SK-N-SH (cell line): ENCODE results near the gene SCFD1. TPM values are rescaled to one million over a fixed set of nuclear protein-coding genes. Genes with fewer than 3 reads are reported as not detected.

ENCODE experiments used
- CTCF ChIA-PET: fragments of 300-600, 350-600 bp; formaldehyde crosslinking; extraction: SDS; loops from one replicate; lab custom pipeline; 2021; lab: Yijun Ruan, JAX
- POLR2A ChIA-PET: fragments of 350-600 bp; sonication (Branson Sonifier 250); formaldehyde crosslinking; extraction: SDS; loops from one replicate; lab custom pipeline; 2020; ENCODE audit warnings: antibody characterized with exemption, inconsistent platforms; lab: Yijun Ruan, JAX
- DNase-seq: peaks from one replicate; pipeline ENCODE4 v3.0.0; 2012
- H2AFZ ChIP-seq: fragments of 200-600 bp; sonication (generic); 2 replicates; pipeline ENCODE4 v1.8.1; 2016; ENCODE audit warnings: antibody characterized with exemption, mild to moderate bottlenecking, low read depth
- H3F3A ChIP-seq: fragments of 200-600 bp; sonication (generic); replicated peaks from 2 replicates; pipeline ENCODE3; 2016; ENCODE audit warnings: antibody characterized with exemption, mild to moderate bottlenecking; ENCODE audit not compliant: insufficient read depth
- H3K27ac ChIP-seq, 2 experiments: fragments of 200-500 bp in 1 of 2; fragments of 200-600 bp in 1 of 2; sonication (Bioruptor generic) in 1 of 2; sonication (generic), shearing (Covaris generic) in 1 of 2; 2 replicates each; pipeline versions ENCODE4 v1.5.1 to v1.6.1; 2014 to 2016; ENCODE audit warnings: low read depth in 2 of 2, inconsistent platforms in 1 of 2, low read length in 1 of 2, mild to moderate bottlenecking in 1 of 2, mixed read lengths in 1 of 2
- H3K27me3 ChIP-seq: fragments of 200-600 bp; sonication (generic), shearing (Covaris generic); 2 replicates; pipeline ENCODE4 v1.6.1; 2016; ENCODE audit warnings: mixed run types; ENCODE audit not compliant: insufficient read depth
- H3K36me3 ChIP-seq, 2 experiments: fragments of 200-500 bp in 1 of 2; fragments of 200-600 bp in 1 of 2; sonication (Bioruptor generic) in 1 of 2; sonication (generic) in 1 of 2; replicated peaks in 1 of 2; 2 replicates each; pipeline versions ENCODE3 to v1.5.1; 2014 to 2016; ENCODE audit warnings: low read length in 1 of 2, mild to moderate bottlenecking in 1 of 2; ENCODE audit not compliant: insufficient read depth in 2 of 2, control insufficient read depth in 1 of 2
- H3K4me1 ChIP-seq, 2 experiments: fragments of 200-500 bp in 1 of 2; fragments of 200-600 bp in 1 of 2; sonication (Bioruptor generic) in 1 of 2; sonication (generic), shearing (Covaris generic) in 1 of 2; 2 replicates each; pipeline versions ENCODE4 v1.5.1 to v1.6.1; 2014 to 2016; ENCODE audit warnings: low read depth in 1 of 2, low read length in 1 of 2, mixed run types in 1 of 2; ENCODE audit not compliant: insufficient read depth in 2 of 2, control insufficient read depth in 1 of 2
- H3K4me2 ChIP-seq: fragments of 200-600 bp; sonication (generic), shearing (Covaris generic); 2 replicates; pipeline ENCODE4 v1.6.1; 2017; ENCODE audit warnings: mixed run types
- H3K4me3 ChIP-seq, 2 experiments: fragments of 200-500 bp in 1 of 2; fragments of 200-600 bp in 1 of 2; sonication (Bioruptor generic) in 1 of 2; sonication (generic), shearing (Covaris generic) in 1 of 2; 2 replicates each; pipeline versions ENCODE4 v1.5.1 to v1.8.1; 2014 to 2016; ENCODE audit warnings: low read depth in 2 of 2, inconsistent platforms in 1 of 2, low read length in 1 of 2, mild to moderate bottlenecking in 1 of 2, mixed read lengths in 1 of 2, moderate library complexity in 1 of 2
- H3K79me2 ChIP-seq: fragments of 200-600 bp; sonication (generic); 2 replicates; pipeline ENCODE4 v1.8.1; 2017; ENCODE audit warnings: mild to moderate bottlenecking; ENCODE audit not compliant: insufficient read depth
- H3K9ac ChIP-seq: fragments of 200-600 bp; sonication (generic); 2 replicates; pipeline ENCODE4 v1.6.1; 2017; ENCODE audit warnings: mixed run types
- H3K9me2 ChIP-seq: fragments of 200-600 bp; sonication (generic); 2 replicates; pipeline ENCODE4 v1.6.1; 2017; ENCODE audit warnings: mixed run types
- H3K9me3 ChIP-seq: fragments of 200-600 bp; sonication (generic); 2 replicates; pipeline ENCODE4 v1.6.1; 2017; ENCODE audit warnings: mixed run types, mild to moderate bottlenecking, moderate library complexity
- H4K20me1 ChIP-seq: fragments of 200-600 bp; sonication (generic); 2 replicates; pipeline ENCODE4 v1.6.1; 2017; ENCODE audit warnings: mild to moderate bottlenecking, mixed run types; ENCODE audit not compliant: insufficient read depth
- CHD2 ChIP-seq: fragments of 150-350 bp; IDR thresholded peaks from 2 replicates; pipeline ENCODE4 v1.6.1; 2018; ENCODE audit warnings: low read length; ENCODE audit not compliant: partially characterized antibody
- CTCF ChIP-seq: fragments of 200-600 bp; sonication (generic); IDR thresholded peaks from 2 replicates; pipeline ENCODE4 v1.6.1; 2017; ENCODE audit warnings: antibody characterized with exemption, mild to moderate bottlenecking, moderate library complexity
- EZH2phosphoT487 ChIP-seq: fragments of 200-600 bp; sonication (generic); IDR thresholded peaks from 2 replicates; pipeline ENCODE4 v1.6.1; 2017; ENCODE audit warnings: low read depth, mixed run types, mild to moderate bottlenecking, antibody characterized with exemption, moderate library complexity, borderline replicate concordance
- FOSL2 ChIP-seq: IDR thresholded peaks from 2 replicates; pipeline ENCODE4 v1.4.0; 2012; ENCODE audit warnings: low read depth, mild to moderate bottlenecking, moderate library complexity, borderline replicate concordance
- GABPA ChIP-seq: IDR thresholded peaks from 2 replicates; pipeline ENCODE4 v1.4.0; 2012; ENCODE audit warnings: low read depth, mild to moderate bottlenecking
- GATA2 ChIP-seq: sonication (generic); formaldehyde crosslinking; IDR thresholded peaks from 2 replicates; pipeline ENCODE4 v1.5.0; 2020; ENCODE audit warnings: mild to moderate bottlenecking, missing genetic modification reagents
- JUND ChIP-seq: IDR thresholded peaks from 2 replicates; pipeline ENCODE4 v1.4.0; 2012
- MXI1 ChIP-seq: IDR thresholded peaks from 2 replicates; pipeline ENCODE4 v1.6.1; 2012; ENCODE audit warnings: mild to moderate bottlenecking, low read depth, low read length, improper control_type of control experiment
- NRF1 ChIP-seq: IDR thresholded peaks from 2 replicates; pipeline ENCODE4 v1.6.1; 2012; ENCODE audit warnings: low read depth, mild to moderate bottlenecking, low read length
- PBX3 ChIP-seq: IDR thresholded peaks from 2 replicates; pipeline ENCODE4; 2012
- POLR2AphosphoS5 ChIP-seq: IDR thresholded peaks from 2 replicates; pipeline ENCODE4 v1.6.1; 2012; ENCODE audit warnings: low read depth, low read length
- RCOR1 ChIP-seq: fragments of 150-350 bp; IDR thresholded peaks from 2 replicates; pipeline ENCODE4 v1.6.1; 2017; ENCODE audit warnings: antibody characterized with exemption, low read length
- REST ChIP-seq: IDR thresholded peaks from 2 replicates; pipeline ENCODE4 v1.6.1; 2012; ENCODE audit warnings: mild to moderate bottlenecking, low read depth, low read length, moderate library complexity
- RFX5 ChIP-seq: IDR thresholded peaks from 2 replicates; pipeline ENCODE4 v1.6.1; 2012; ENCODE audit warnings: mild to moderate bottlenecking, improper control_type of control experiment, low read length
- RXRA ChIP-seq: IDR thresholded peaks from 2 replicates; pipeline ENCODE4 v1.4.0; 2012; ENCODE audit warnings: low read depth, mild to moderate bottlenecking, borderline replicate concordance
- SMC3 ChIP-seq: IDR thresholded peaks from 2 replicates; pipeline ENCODE4 v1.6.1; 2012; ENCODE audit warnings: low read depth, low read length, improper control_type of control experiment
- TCF12 ChIP-seq: IDR thresholded peaks from 2 replicates; pipeline ENCODE4 v1.4.0; 2012
- USF2 ChIP-seq: fragments of 150-350 bp; IDR thresholded peaks from 2 replicates; pipeline ENCODE4 v1.6.1; 2017; ENCODE audit warnings: antibody characterized with exemption, low read length, low read depth, borderline replicate concordance
- ZBTB33 ChIP-seq: IDR thresholded peaks from 2 replicates; pipeline ENCODE4 v1.4.0; 2012; ENCODE audit warnings: low read depth, borderline replicate concordance
- WGBS: methylation state at CpG from one replicate; pipeline ENCODE4 v1.1.6; 2017; ENCODE audit warnings: low lambda C conversion rate; 5-methylcytosine and 5-hydroxymethylcytosine counted together
- polyA plus RNA-seq, 3 experiments: library from polyadenylated mRNA; depleted of rRNA; stranded (reverse); fragments of >200 nt; gene quantifications; 2 replicates each; pipeline ENCODE4 v1.2.3, GENCODE V29; 2012

Gene SCFD1
- polyA plus RNA-seq, 1 of the 3 experiments (the other 2 are of a cell fraction): 31.4 TPM

GRCh38 chr14:30728471-30728870 lies 106.4 kb downstream of the SCFD1 start:
- no peak overlapping the region for H3K4me2 ChIP-seq
- peaks cover 19 to 46% of the 10 kb centered on the region in 2 experiments for H3K36me3 ChIP-seq
- H3K9me2 ChIP-seq: no peaks in the 10 kb centered on the region
- TF ChIP-seq RXRA (no peak), RCOR1 (no peak), MXI1 (no peak), TCF12 (no peak), JUND (no peak), CHD2 (no peak), ZBTB33 (no peak), GATA2 (CRISPR knock-in tag) (no peak), RFX5 (no peak)
- TF ChIP-seq, all 33 proteins: peak for 0
- Histone ChIP-seq H3K9ac (no peak overlapping the region), H3K79me2 (no peaks in the 10 kb centered on the region; the same call in 1 of the 2 replicates), H3K9me3 (no peaks in the 10 kb centered on the region), H3F3A (peaks cover 4% of the 10 kb centered on the region), H3K27me3 (no peaks in the 10 kb centered on the region), H3K4me3 (no peak overlapping the region), H3K4me1 (no peaks in the 10 kb centered on the region), H4K20me1 (no peaks in the 10 kb centered on the region), H3K27ac (no peak overlapping the region), H2AFZ (no peak overlapping the region)
- WGBS: 98% methylated on average over 5 of the region's 5 CpGs
- DNase-seq: no peak
- POLR2A ChIA-PET: no interaction called here
- CTCF ChIA-PET: no interaction called here

GRCh38 chr14:30737916-30738315 lies 115.8 kb downstream of the SCFD1 start:
- Histone ChIP-seq H3K4me2 (no peak overlapping the region), H3K4me1 (no peaks in the 10 kb centered on the region), H3K9me2 (no peaks in the 10 kb centered on the region), H3F3A (peaks cover 9% of the 10 kb centered on the region), H3K9ac (no peak overlapping the region), H3K4me3 (no peak overlapping the region), H2AFZ (no peak overlapping the region), H3K36me3 (peaks cover 30 to 39% of the 10 kb centered on the region in 2 experiments), H4K20me1 (no peaks in the 10 kb centered on the region), H3K9me3 (no peaks in the 10 kb centered on the region), H3K27me3 (no peaks in the 10 kb centered on the region), H3K27ac (no peak overlapping the region), H3K79me2 (no peaks in the 10 kb centered on the region)
- POLR2A ChIA-PET: no interaction called here
- CTCF ChIA-PET: no interaction called here
- 93% methylated on average over 3 of the region's 3 CpGs for WGBS
- DNase-seq: no peak
- TF ChIP-seq PBX3: no peak
- no peak for TF ChIP-seq EZH2phosphoT487
- TF ChIP-seq CHD2: no peak
- no peak for TF ChIP-seq GABPA
- TF ChIP-seq FOSL2: no peak
- TF ChIP-seq REST: no peak
- no peak for TF ChIP-seq TCF12
- no peak for TF ChIP-seq RFX5
- no peak for TF ChIP-seq CTCF
- no peak for TF ChIP-seq NRF1
- TF ChIP-seq SMC3: no peak
- no peak for TF ChIP-seq USF2
- TF ChIP-seq POLR2AphosphoS5: no peak
- no peak for TF ChIP-seq GATA2 (CRISPR knock-in tag)
